Left kidney (tissue), 2 donors: ENCODE results near the gene NEURL1. TPM values are rescaled to one million over a fixed set of nuclear protein-coding genes. Genes with fewer than 3 reads are reported as not detected.

Source experiments
- DNase-seq: peaks from one replicate; pipeline ENCODE4 v3.0.0-alpha.2; 2013
- polyA plus RNA-seq: library from polyadenylated mRNA; unstranded; fragments of 120-200 nt; gene quantifications from one replicate; pipeline ENCODE4 v1.2.1, GENCODE V29; 2013; ENCODE audit not compliant: insufficient read length

Gene NEURL1
- polyA plus RNA-seq, 1 donor = 1.6 TPM

DNA sequence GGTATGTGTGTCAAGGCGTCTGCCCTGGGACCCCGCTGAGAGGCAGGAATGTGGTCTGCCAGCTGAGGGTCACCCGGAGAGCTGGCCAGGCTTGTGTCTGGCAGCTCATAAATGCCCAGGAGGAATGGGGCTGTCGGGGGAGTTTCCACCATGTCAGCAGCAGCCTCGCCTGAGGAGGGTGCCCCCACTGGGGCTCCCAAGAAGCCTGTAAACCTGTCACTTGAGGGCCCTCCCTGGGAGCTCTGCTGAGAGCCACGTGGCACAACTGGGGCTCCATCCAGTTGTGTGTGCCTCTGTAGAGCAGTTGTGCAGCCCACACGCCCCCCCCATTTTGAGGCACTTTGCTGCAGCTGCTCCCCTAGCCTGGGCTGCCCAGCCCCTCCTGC, 70.6 kb downstream of the NEURL1 start:
- no peak for DNase-seq

DNA sequence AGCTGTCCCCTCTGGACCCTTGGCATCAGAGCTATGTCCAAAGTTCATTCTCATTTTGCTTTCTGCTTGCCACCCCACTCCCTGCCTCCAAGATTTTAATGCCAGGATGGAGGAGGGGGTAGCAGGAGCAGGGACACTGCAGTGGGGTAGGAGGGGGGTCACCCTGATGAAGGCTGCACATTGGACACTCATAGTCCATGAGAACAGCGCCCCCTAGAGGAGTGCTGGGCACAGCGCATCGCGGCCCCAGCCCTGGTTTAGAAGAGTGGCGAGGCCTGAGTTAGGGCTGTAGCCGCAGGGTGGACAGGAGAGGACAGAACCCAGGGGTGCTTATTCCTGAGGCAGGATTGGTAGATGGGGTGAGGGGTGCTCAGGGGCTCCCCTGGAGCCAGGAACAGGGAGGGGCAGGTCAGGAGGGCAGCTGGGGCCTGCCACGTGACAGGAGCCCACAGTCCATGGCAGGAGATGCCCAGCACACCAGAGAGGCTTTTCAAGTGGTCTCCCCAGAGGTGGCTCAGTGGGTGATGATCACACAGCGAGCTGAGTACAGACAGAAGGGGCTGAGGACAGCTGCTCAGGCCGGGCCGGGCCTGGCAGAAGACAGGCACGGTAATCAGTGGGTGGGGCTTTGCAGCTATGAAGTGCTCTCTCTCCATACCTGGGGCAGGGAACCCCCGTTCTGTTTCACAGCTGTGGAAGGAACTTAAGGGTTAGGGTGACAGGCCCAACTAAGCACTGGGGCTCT, 71.4 kb downstream of the NEURL1 start:
- DNase-seq = no peak

DNA sequence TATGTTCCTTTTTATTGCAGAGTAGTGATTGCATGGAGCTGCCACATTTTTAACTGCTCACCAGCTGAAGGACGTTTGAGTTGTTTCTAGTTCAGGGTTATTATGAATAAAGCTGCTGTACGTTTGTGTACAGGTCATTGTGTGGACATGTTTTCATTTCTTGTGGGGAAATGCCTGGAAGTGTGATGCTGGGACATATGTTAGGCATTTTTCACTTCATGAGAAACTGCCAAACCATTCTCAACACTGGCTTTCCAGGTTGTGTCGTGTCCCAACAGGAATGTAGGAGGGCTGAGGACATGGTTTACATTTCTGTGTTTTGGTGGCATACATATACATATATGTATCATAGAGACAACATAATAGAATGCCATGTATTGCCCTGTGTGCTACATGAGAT, 73.0 kb downstream of the NEURL1 start:
- DNase-seq = no peak

DNA sequence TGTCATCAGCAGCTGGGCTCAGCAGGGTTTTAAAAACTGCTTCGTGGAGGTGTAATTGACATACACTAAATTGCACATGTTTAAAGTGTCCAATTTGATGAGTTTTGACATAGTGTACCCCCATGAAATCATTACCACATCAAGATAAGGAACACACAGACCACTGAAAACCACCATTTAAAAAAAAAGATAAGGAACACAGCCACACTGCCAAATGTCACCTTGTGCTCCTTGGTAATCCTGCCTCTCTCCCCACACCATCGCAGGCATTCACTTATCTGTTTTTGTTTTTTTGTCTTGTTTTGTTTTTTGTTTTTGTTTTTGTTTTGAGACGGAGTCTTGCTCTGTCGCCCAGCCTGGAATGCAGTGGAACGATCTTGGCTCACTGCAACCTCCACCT, 75.0 kb downstream of the NEURL1 start:
- DNase-seq = no peak

DNA sequence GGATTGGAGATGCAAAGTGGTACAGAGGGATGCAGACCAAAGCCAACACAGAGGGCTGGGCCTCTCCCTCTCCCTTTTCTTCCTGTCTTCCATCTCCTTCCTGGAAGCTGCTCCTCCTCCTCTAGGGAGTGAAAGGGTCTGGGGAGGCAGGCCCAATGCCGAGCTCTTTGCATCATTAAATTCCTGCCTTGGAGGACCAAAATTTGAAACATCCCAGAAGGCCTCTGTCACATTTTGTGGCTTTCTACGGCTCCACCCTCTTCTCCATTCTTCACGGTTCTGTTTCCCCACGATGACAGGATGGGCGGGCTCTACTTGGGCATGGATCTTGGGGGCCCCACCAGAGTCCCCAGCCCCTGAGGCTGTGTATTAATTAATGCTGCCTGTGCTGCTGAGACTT, 76.4 kb downstream of the NEURL1 start:
- DNase-seq = no peak

DNA sequence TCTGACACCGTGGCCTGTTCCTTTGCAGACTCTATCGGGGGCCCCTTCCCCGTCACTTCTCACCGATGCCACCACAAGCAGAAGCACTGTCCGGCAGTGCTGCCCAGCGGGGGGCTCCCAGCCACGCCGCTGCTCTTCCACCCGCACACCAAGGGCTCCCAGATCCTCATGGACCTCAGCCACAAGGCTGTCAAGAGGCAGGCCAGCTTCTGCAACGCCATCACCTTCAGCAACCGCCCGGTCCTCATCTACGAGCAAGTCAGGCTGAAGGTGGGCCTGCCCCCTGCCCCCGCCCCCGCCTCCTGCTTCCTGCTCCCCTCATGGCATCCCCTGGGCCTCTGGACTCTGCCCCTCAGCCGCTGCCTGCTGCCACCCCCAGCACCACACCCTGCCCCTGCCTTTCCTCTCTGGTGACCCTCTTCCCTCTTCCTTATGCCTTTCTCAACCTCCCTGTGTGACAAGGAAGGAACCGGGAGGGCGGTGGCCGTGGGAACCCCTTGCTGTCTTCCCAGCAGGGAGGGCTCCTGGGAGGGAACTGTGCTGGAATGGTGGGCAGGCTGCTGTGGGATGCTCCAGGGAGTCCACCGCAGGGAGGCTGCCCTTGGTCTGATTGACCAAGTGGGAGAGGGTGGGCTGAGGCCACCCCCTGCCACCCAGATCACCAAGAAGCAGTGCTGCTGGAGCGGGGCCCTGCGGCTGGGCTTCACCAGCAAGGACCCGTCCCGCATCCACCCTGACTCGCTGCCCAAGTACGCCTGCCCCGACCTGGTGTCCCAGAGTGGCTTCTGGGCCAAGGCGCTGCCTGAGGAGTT, 77.5 kb downstream of the NEURL1 start:
- no peak for DNase-seq

DNA sequence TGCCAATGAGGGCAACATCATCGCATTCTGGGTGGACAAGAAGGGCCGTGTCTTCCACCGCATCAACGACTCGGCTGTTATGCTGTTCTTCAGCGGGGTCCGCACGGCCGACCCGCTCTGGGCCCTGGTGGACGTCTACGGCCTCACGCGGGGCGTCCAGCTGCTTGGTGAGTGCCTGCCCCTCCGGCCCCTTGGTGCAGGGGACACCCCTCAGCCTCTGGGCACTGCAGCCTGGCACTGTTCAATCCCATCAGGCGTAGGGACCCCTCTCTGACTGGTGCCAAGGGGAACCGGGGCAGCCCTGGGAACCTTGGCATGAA, 78.1 kb downstream of the NEURL1 start:
- no peak for DNase-seq

DNA sequence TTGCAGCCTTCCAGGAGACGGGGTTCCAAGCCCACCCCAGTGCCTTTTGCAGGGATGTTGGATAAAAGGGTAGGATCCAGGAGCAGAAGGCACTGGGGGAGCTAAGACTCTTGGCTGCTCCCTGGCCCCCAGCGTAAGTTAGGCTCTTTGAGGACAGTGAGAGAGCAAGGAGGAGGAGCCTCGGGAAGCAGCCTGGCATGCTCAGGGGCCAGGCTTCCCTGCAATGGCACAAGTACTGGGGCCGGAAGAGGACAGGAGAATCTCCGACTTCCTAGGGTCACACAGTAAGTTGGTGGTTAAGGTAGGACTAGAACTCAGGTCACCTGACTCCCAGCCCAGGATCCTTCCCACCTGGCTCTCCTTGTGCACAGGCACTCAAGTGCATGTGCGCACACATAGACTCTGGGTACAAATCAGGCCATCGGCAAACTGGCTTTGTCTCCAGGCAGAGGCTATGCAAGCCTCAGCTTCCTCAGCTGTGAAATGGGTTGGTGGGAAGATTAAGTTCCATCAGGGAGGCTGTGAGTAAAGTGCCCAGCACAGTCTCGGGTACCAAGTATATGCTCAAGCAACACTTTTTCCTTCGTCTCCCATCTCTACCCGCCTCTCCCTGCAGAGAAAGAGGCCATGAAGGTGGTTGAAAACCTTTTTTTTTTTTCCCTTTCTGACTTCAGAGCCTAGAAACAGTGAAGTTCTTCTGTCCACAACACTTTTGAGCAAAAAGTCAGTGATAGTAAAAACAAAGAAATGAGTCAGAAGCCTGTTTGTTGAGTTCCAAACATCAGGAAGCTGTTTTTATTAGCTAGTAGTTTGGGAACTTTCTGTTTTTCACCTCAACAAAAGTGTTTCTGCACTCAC, 79.1 kb downstream of the NEURL1 start:
- no peak for DNase-seq

DNA sequence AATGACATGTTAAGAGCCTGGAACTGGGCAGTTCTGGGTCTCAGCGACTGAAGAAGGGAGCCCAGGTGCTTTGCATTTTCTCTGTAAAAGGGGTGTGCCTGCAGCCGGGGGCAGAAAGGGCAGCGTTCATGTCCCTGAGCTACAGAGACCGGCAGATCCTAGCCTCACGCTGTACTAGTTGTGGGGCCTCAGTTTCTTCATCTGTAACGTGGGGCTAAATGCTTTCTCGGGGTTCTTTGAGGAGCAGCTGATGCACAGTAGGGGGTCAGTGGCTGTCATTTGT, 79.6 kb downstream of the NEURL1 start:
- no peak for DNase-seq

DNA sequence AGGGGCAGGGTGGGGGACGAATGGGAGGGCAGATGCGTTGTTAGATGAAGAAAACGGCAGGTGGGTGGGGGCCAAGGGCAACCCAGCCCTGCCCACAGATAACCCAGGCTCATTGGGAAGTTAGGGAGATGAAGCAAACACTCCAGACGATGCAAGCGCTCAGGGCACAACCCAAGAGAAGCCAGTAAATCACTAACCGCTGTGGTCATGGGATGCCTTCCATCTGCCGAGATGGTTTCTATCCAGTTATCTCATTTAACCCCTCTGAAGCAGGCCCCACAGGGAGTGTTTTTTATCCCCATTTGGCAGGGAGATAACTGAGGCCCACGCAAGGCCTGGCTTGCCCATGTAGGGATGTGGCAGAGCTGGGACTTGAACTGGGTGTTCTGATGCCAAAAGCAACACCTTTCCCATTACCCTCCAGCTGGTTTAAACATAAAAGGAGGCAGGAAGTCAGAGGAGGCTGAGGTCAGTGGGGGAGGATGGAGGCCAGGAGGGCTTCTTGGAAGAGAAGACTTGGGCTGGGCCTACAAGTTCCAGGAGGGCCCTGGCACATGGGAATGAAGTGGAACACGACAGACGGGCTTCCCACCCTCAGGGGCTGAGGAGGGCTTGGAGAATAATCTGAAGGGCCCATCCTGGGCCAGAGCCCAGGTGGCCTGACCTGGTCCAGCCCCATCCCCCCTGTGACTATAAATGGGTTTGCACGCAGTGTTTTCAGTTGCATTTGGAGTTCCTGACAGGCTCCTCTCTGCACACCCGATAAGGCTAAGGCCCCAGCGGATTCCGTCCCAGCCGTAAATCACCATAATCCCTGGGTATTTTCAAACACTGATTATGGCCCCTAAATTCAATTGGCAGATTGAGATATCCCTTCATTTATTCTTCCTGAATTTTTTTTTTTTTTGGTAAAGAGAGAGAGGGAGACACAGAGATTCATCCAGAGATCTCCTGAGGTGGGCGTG, 80.9 kb downstream of the NEURL1 start:
- no peak for DNase-seq

DNA sequence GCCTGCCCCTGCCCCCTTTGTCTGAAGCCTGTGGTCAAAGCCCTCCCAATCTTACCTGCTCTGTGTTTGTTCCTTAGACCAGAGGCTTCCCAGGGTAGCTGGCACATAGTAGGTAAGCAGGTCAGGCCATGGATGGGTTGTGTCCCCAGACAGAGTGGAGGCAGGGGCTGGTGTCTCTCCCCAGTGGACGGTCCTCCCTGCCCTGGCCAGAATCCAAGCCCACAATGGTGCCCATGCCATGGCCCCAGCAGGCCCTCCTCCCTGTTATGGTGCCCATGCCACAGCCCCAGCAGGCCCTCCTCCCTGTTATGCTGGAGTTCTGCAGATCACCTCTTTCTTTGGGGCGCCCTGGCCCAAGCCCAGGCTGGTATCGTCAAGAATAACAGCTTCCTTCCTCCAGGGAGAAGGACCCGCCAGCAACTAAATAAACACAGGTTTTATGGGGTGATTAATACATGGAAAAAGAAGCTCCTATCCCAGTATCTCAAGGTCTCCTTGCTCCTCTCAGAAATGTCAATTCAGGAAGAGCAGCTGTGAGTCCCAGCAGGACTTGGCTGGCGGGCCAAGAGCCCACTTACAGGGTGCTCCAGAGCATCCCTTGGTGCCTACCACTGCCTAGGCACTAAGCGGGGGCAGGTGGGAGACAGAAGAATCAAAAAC, 82.0 kb downstream of the NEURL1 start:
- no peak for DNase-seq

DNA sequence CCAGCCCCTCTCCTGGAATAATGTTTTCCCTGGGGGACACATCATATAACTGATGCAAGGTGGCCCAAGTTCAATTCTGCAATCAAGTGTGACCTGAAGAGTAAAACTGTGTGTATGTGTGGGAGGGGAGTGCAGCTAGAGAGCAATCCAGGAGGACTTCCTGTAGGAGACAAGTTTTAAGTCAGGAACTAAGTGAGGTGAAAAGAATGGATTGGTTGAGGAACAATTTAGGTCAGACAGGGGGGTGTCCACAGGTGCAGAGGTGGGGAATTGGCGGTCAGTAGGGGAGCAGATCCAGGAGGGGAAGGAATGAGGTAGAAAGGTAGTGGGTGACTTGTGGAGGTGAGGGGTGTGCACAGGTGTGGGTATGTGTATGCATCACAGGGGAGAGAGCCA, 82.6 kb downstream of the NEURL1 start:
- DNase-seq = no peak

DNA sequence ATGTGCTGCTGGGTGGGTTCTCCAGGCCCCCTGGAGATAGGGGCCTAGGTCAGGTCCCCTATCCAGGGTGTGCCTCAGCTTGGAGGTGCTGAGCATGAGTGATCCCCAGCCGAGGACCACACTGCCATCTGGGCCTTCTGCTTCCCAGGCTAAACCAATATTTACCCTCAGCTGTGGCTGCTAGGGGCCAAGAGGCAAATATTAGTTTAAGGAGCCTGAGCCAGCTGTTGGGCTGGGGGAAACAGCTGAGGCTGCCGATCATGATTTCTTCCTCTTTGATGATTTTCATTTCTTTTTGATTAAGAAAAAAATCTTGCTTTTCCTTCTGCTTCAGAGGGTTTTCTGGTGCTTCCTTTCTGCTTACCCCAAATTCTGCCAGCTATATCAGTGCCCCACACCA, 83.4 kb downstream of the NEURL1 start:
- DNase-seq = no peak

DNA sequence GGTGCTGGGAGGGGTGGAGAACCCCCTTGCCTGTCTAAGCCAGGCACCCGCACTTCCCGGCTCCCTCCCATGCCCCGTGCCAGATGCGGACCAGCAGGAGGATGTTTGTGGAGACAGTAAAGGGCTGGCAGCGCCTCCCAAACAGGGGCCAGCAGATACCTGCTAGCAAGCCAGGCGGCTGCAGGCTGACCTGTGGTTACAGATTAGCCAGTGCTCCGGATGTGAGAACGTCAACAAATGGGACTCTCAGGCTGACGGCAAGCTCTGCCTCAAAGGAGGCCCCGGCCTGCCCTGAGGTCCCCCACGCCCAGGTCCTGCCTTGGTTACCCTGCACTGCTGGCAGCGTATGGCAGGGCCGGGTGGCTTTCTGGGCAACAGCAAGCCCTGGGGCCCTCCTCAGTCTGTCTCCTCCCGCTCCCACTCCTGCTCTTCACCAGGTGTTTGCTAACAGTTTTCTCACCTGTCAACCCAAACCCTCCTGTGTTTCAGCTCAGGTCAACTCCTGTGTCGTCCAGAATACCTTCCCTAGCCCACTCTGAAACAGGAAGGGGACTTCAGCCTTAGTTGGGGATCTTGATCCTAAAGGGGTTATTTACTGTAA, 85.4 kb downstream of the NEURL1 start:
- no peak for DNase-seq

DNA sequence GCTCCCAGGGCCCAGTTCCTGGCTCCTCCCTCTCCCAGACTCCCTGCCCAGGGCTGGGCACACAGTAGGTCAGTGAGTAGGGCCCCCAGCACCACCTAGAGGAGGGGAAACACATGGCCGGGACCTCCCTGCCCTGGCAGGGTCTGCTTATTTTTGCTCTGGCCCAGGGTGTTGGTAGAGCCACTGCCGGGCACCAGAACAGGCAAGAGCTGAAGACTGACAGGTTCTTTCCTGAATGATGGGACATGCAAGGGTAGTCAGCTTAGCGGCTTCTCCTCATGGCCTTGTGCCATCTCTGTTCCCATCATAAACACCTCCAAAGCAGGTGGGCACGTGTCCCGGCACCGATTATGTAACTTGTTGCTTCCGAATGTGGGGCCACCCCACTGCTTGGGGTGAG, 86.5 kb downstream of the NEURL1 start:
- no peak for DNase-seq

DNA sequence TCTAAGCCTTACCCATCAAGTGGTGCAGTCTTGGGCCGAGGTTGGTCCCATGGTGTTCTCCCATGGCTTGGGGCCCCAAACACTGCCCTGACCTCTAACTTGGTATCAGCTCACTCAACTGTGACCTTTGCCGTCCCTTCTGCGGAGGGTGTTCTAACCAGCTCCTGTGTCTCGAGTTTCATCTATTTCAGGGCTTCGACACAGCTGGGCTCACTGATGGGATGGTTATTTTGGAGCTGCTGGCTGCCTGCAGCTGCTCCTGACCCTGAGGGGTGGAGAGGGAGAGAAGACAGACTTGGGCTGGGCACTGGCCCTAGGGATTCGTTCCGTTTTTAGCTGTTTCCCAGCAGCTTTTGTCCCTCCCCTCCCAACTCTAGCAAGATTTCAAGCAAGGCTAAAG, 86.9 kb downstream of the NEURL1 start:
- no peak for DNase-seq

DNA sequence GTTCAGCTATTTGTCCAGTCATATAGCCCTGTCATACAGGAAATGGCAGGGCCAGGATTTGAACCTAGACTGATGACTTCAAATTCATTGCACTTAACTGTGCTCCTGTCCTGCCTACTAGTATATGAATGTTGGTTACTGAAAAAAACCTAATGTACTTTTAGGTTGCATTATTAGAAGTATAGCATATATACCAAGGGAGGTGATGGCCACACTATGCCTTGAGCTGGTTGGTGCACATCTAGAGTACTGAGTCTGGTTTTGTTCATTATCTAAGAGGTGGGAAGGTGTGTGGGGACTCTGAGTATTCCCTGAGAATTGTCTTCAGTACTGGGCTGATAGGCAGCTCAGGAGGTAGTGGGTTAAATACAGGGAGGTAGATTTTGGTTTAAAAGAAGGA, 88.0 kb downstream of the NEURL1 start:
- DNase-seq = no peak

DNA sequence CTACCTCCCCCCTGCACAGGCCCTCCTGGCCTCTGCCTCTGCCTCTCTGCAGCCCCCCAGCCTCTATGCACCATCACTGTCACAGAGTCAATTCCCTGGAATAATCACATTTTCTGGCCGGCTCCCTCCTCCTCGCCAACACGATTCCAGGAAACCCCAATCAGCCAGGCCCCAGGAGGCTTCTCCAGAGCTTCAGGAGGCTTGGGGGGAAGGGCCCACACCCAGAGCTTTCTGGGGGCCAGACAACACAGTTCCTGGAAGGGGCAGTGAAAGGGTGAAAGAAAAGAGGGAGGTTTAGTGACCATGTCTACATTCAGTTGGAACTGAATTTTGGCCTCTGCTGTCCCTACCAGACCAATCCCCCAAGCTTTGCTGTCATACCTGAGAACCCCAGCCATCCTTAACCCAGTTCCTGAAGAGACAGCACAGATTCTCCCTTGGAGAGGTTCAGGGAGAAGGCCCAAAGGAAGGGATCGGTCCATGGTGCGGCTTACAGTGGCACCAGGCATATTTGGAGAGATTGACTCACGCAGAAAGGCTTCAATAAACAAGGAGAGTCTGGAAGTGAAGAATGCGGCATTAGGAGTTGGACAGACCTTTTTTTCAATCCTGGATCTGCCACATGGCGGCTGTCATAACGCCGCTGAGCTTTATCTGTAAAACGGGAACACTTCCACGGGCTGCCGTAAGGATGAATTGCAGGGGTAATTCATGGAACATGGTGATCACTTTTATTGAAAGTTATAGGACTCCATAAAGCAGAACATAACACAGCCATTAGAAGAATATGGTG, 89.0 kb downstream of the NEURL1 start:
- DNase-seq = no peak

DNA sequence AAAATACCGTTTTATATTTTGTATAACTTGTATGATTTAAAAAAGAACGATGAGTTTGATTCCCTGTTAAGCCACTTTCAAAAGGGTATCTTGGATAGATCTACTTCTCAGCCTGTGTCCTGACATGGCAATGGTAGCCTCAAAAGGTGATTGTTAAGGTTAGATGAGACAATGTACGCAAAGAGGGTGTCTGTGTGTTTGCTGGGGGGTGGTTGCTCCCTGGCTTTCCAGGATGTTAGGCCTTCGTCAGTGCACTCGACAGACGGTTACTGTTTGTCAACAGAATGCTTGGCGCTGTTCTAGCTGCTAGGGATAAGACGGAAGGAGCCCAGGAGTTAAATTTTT, 90.3 kb downstream of the NEURL1 start:
- DNase-seq = no peak
